Body of pancreas (tissue), 4 donors: Measurements from ENCODE around the gene CNGB1.

Source experiments
- CTCF ChIP-seq, 7 experiments: fragments of 450-650 bp in 4 of 7; fragments of 200-600 bp in 3 of 7; sonication (generic) in 3 of 7; IDR thresholded peaks; one replicate each; pipeline ENCODE4 v1.5.1; 2016 to 2019; ENCODE audit warnings: antibody characterized with exemption in 7 of 7
- POLR2A ChIP-seq, 3 donors: fragments of 450-650 bp; IDR thresholded peaks; one replicate each; pipeline ENCODE4 v1.6.1; 2016; ENCODE audit warnings: antibody characterized with exemption in 3 of 3, mild to moderate bottlenecking in 2 of 3

DNA sequence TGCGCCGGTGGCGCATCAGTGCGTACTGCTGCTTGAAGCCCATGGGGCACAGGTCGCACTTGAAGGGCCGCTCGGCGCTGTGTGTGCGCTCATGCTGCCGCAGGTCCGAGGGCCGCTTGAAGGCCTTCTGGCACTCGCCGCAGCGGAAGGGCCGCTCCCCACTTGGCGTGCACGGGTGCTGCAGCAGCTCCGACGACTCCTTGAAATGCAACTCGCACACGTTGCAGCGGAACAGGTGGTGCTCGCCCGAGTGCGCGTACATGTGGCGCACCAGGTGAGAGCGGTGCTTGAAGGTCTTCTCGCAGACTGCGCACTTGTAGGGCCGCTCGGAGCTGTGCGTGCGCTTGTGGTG lies 26.2 kb upstream of the CNGB1 start:
- TF ChIP-seq POLR2A (IDR thresholded peaks at IDR 0.05) (no peak), CTCF (IDR thresholded peaks at IDR 0.05) (no peak)
